PC-9 (cell line): ENCODE measurements around the gene EIF4A3.

ENCODE experiments used
- EZH2 ChIP-seq: fragments of 200-600 bp; sonication (generic); IDR thresholded peaks from 2 replicates; pipeline ENCODE4 v1.8.0; 2017; ENCODE audit warnings: antibody characterized with exemption, low read depth
- TF ChIP-seq, protein P1 (sequence below): fragments of 200-600 bp; sonication (generic); conservative IDR thresholded peaks from 2 replicates; pipeline ENCODE4 v1.6.1; 2017; ENCODE audit warnings: mixed run types, antibody characterized with exemption, mild to moderate bottlenecking, moderate library complexity

- TF ChIP-seq, protein P1, sequence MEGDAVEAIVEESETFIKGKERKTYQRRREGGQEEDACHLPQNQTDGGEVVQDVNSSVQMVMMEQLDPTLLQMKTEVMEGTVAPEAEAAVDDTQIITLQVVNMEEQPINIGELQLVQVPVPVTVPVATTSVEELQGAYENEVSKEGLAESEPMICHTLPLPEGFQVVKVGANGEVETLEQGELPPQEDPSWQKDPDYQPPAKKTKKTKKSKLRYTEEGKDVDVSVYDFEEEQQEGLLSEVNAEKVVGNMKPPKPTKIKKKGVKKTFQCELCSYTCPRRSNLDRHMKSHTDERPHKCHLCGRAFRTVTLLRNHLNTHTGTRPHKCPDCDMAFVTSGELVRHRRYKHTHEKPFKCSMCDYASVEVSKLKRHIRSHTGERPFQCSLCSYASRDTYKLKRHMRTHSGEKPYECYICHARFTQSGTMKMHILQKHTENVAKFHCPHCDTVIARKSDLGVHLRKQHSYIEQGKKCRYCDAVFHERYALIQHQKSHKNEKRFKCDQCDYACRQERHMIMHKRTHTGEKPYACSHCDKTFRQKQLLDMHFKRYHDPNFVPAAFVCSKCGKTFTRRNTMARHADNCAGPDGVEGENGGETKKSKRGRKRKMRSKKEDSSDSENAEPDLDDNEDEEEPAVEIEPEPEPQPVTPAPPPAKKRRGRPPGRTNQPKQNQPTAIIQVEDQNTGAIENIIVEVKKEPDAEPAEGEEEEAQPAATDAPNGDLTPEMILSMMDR = no peak
- TF ChIP-seq EZH2 = no peak
These were observed at the start of gene EIF4A3 for GRCh38 chr17:80147035-80147822.
